Measurements from ENCODE around the gene KIDINS220. TPM values are rescaled to one million over a fixed set of nuclear protein-coding genes. Genes with fewer than 3 reads are reported as not detected.

KIDINS220 gene
- total RNA-seq, 1 donor from 2014 or later: 60.0 TPM

DNA sequence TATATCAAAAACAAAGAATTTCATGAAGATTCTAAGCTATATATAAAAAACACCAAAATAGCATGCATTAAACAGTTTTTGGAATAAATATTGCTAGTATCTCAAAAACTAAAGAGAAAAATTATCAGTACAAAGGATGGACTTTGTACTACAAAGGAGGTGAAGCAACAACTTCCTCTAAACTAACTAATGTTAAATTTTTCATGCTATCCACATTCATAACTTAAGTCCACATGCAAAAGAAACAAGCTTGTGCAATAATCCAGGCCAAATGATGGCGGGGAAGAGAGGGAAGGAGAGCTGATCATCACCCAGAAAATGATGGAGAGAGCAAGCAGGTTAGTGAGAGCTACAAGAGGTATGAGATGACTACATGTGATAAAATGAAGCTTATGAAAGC is 70.1 kb downstream of the KIDINS220 start:
- no peak overlapping the region for H3K27ac ChIP-seq (replicated peaks)
- H3K9me3 ChIP-seq (replicated peaks): no peaks in the 10 kb centered on the region
- peaks cover 48% of the 10 kb centered on the region for H3K36me3 ChIP-seq
- no peak for DNase-seq
- peaks cover 12% of the 10 kb centered on the region for H3K4me1 ChIP-seq
- no peak overlapping the region for H3K4me3 ChIP-seq
- intact Hi-C loops (cut with micrococcal nuclease): no loop called here
- TF ChIP-seq, protein P1, sequence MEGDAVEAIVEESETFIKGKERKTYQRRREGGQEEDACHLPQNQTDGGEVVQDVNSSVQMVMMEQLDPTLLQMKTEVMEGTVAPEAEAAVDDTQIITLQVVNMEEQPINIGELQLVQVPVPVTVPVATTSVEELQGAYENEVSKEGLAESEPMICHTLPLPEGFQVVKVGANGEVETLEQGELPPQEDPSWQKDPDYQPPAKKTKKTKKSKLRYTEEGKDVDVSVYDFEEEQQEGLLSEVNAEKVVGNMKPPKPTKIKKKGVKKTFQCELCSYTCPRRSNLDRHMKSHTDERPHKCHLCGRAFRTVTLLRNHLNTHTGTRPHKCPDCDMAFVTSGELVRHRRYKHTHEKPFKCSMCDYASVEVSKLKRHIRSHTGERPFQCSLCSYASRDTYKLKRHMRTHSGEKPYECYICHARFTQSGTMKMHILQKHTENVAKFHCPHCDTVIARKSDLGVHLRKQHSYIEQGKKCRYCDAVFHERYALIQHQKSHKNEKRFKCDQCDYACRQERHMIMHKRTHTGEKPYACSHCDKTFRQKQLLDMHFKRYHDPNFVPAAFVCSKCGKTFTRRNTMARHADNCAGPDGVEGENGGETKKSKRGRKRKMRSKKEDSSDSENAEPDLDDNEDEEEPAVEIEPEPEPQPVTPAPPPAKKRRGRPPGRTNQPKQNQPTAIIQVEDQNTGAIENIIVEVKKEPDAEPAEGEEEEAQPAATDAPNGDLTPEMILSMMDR (IDR thresholded peaks at IDR 0.05; ENCODE audit: borderline replicate concordance): no peak
- no peaks in the 10 kb centered on the region for H3K27me3 ChIP-seq (ENCODE audit: low read depth)

DNA sequence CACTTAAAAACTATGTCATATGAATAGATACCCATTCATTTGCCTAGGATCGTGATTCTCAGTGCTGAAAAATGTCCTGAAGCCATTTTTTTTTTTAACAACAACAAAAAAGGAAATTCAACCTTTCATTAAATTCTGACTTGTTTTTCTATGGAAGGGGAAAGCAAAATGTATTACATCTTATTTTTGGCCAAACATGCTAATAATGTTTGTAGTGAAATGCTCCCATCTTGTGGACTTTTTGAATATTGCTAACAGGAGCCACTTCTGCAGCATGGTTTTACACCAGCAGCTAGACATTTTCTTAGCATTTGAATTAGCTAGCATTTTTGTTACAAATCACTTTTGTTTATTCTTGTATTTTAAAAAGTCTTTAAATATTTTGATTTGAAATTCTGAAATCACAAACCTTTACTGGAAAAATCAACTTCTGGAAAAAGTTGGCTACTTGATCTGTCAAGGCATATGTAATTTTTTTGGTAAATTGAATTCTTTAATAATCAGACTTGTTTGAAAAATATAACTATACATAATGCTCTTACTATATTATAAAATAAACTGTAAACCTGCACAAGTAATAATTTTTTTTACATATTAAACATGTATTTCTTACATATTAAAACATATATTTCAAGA is 75.8 kb downstream of the KIDINS220 start:
- no peak overlapping the region for H3K4me3 ChIP-seq
- DNase-seq: no peak
- TF ChIP-seq, protein P1 (IDR thresholded peaks at IDR 0.05; ENCODE audit: borderline replicate concordance): peak; percentile 64
- no peaks in the 10 kb centered on the region for H3K27me3 ChIP-seq (ENCODE audit: low read depth)
- intact Hi-C loops (cut with micrococcal nuclease): no loop called here
- H3K4me1 ChIP-seq: peaks cover 14% of the 10 kb centered on the region
- H3K27ac ChIP-seq (replicated peaks): no peak overlapping the region
- H3K36me3 ChIP-seq: peaks cover 34% of the 10 kb centered on the region
- H3K9me3 ChIP-seq (replicated peaks): peaks cover 1% of the 10 kb centered on the region

DNA sequence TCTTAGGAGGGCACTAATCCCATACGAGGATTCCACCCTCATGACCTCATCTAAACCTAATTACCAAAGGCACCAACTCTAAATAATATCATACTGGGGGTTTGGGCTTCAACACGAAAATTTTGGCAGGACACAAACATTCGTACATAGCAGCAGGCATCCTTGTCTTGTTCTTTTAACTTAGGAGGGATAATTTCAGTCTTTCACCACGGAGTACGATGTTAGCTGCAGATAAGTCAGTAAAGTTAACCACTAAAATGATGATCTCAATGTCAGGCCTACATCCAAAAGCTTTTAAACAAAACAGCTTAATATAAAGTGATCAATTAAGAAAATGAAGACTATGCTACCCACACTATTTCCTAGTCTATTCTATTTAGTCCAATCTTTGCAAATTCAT is 80.7 kb downstream of the KIDINS220 start:
- H3K4me3 ChIP-seq: no peak overlapping the region
- peaks cover 33% of the 10 kb centered on the region for H3K36me3 ChIP-seq
- intact Hi-C loops (cut with micrococcal nuclease): no loop called here
- peaks cover 13% of the 10 kb centered on the region for H3K9me3 ChIP-seq (replicated peaks)
- H3K27me3 ChIP-seq (ENCODE audit: low read depth): no peaks in the 10 kb centered on the region
- no peak overlapping the region for H3K27ac ChIP-seq (replicated peaks)
- TF ChIP-seq, protein P1 (IDR thresholded peaks at IDR 0.05; ENCODE audit: borderline replicate concordance): no peak
- peaks cover 35% of the 10 kb centered on the region for H3K4me1 ChIP-seq
- DNase-seq: no peak

DNA sequence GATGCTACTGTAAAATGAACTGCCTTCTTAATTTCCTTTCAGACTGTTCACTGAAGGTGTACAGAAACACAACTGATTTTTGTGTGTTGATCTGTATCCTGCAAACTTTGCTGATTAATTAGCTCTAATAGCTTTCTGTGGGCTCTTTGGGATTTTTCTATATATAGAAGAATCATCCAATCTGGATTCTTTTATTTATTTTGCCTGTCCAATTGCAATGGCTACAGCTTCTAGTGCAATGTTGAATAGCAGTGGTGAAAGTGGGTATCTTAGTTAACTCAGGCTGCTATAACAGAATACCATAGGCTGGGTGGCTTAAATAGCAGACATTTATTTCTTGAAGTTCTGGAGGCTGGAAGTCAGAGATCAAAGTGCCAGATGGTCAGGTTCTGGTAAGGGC is 81.2 kb downstream of the KIDINS220 start:
- intact Hi-C loops (cut with micrococcal nuclease): no loop called here
- peaks cover 35% of the 10 kb centered on the region for H3K4me1 ChIP-seq

DNA sequence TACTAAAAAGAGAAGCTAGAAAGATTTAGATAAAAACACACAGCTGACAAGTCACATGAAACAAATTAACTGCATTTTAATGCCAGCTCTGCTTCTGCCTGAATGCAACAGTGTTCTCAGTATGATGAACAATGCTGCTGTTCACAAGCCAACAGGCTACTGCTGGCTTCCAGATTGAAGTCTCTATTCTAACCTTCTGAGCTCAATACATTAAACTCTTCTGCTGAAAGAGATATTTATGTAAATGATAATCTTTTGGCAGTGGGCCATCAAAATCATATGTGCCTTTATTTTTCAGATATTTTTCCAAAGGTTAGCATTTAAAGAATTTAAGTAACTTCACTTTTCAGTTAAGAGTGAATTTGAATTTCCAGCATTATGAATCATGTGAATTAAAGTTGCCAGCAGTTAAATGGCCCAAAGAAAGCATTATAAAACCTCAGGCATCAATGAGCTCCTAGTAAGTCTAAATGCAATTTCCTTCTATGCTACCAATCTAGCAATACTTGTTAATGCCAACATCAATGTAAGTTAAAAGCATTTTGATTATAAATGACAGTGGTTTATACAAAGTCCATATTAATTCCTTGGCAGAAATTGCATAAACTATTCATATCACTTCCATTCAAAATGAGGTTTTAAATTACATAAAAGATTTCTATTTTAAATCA is 83.2 kb downstream of the KIDINS220 start:
- Histone ChIP-seq H3K4me1 (peaks cover 24% of the 10 kb centered on the region), H3K4me3 (no peak overlapping the region), H3K27ac (replicated peaks) (no peak overlapping the region), H3K9me3 (replicated peaks) (peaks cover 13% of the 10 kb centered on the region), H3K27me3 (ENCODE audit: low read depth) (no peaks in the 10 kb centered on the region), H3K36me3 (peaks cover 47% of the 10 kb centered on the region)
- no peak for DNase-seq
- intact Hi-C loops (cut with micrococcal nuclease): no loop called here
- TF ChIP-seq, protein P1 (IDR thresholded peaks at IDR 0.05; ENCODE audit: borderline replicate concordance): no peak

More for the DNA sequence above, 81.2 kb downstream of the KIDINS220 start:
- H3K27ac ChIP-seq (replicated peaks): no peak overlapping the region
- no peak overlapping the region for H3K4me3 ChIP-seq
- H3K9me3 ChIP-seq (replicated peaks): peaks cover 13% of the 10 kb centered on the region
- H3K36me3 ChIP-seq: peaks cover 35% of the 10 kb centered on the region
- no peaks in the 10 kb centered on the region for H3K27me3 ChIP-seq (ENCODE audit: low read depth)
- TF ChIP-seq, protein P1 (IDR thresholded peaks at IDR 0.05; ENCODE audit: borderline replicate concordance): no peak
- DNase-seq: no peak

Data from left ventricle myocardium inferior (tissue), 1 donor.